GM19463 (cell line): ENCODE data around the gene FBF1.

Source experiments
- ATAC-seq: cut with Tn5 transposase; IDR thresholded peaks from one replicate; pipeline ENCODE4 v1.9.1; 2021; ENCODE audit warnings: mild to moderate bottlenecking, moderate library complexity; ENCODE audit not compliant: unreplicated experiment

The FBF1 gene

GRCh38 chr17:75950855-75951554, 10.2 kb upstream of the FBF1 start:
- ATAC-seq: no peak

- no peak for ATAC-seq
Measured at GRCh38 chr17:75950421-75950820, 9.6 kb upstream of the FBF1 start.

GRCh38 chr17:75945211-75945610, 4.4 kb upstream of the FBF1 start:
- ATAC-seq: no peak

- no peak for ATAC-seq
Measured at GRCh38 chr17:75943491-75943890, 2.6 kb upstream of the FBF1 start.

- ATAC-seq: no peak
Measured at GRCh38 chr17:75942473-75942872, 1.6 kb upstream of the FBF1 start.

- ATAC-seq: no peak
Measured at GRCh38 chr17:75941442-75941819, 589 bp upstream of the FBF1 start.

GRCh38 chr17:75937652-75938051, 3.2 kb downstream of the FBF1 start:
- no peak for ATAC-seq

GRCh38 chr17:75933808-75934207, 7.0 kb downstream of the FBF1 start:
- no peak for ATAC-seq

- ATAC-seq: no peak
Measured at GRCh38 chr17:75932852-75933251, 8.0 kb downstream of the FBF1 start.

- ATAC-seq: no peak
Measured at GRCh38 chr17:75931062-75931461, 9.8 kb downstream of the FBF1 start.

- ATAC-seq: no peak
Measured at GRCh38 chr17:75927286-75927922, 13.4 kb downstream of the FBF1 start.

- ATAC-seq: no peak
Measured at GRCh38 chr17:75926456-75926855, 14.4 kb downstream of the FBF1 start.

- no peak for ATAC-seq
Measured at GRCh38 chr17:75925912-75926311, 14.9 kb downstream of the FBF1 start.

GRCh38 chr17:75925103-75925502, 15.7 kb downstream of the FBF1 start:
- ATAC-seq: no peak

- ATAC-seq: no peak
Measured at GRCh38 chr17:75922963-75923874, 17.6 kb downstream of the FBF1 start.

GRCh38 chr17:75922173-75922961, 18.5 kb downstream of the FBF1 start:
- no peak for ATAC-seq

GRCh38 chr17:75921596-75921995, 19.2 kb downstream of the FBF1 start:
- no peak for ATAC-seq

- ATAC-seq: no peak
Measured at GRCh38 chr17:75920045-75920560, 20.7 kb downstream of the FBF1 start.

GRCh38 chr17:75919611-75920010, 21.2 kb downstream of the FBF1 start:
- ATAC-seq: no peak

- no peak for ATAC-seq
Measured at GRCh38 chr17:75917917-75918445, 22.9 kb downstream of the FBF1 start.
